ENCODE data around the gene MYO9A. TPM values are rescaled to one million over a fixed set of nuclear protein-coding genes. Genes with fewer than 3 reads are reported as not detected.

The MYO9A gene
- total RNA-seq, 1 experiment from 2014 or later: 21.4 TPM

DNA sequence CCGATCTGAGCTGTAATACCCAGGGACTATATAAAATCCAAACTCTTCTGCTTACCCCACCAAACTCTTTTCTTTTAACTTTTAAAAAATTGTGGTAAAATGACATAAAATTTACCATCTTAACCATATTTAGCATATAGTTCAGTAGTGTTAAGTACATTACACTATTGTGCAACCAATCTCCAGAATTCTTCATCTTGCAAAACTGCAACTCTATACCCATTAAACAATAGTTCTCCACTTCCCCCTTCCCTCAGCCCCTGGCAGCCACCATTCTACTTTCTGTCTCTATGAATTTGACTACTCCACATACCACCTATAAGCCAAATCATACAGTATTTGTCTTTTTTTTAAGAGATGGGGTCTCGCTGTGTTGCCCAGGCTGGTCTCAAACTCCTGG lies 39.0 kb upstream of the MYO9A start:
- Histone ChIP-seq H2BK120ac (ENCODE audit: low read depth, low read length, poor library complexity, severe bottlenecking) (no peak overlapping the region), H4K20me1 (ENCODE audit: control insufficient read depth, insufficient read depth, insufficient read length) (no peaks in the 10 kb centered on the region), H4K91ac (ENCODE audit: insufficient read length, low read depth, low read length) (no peak overlapping the region), H3K14ac (ENCODE audit: insufficient read depth, low read length) (no peak overlapping the region), H2AK5ac (ENCODE audit: insufficient read length, low read length) (no peak overlapping the region), H3K18ac (ENCODE audit: insufficient read length, low read depth, low read length) (no peak overlapping the region), H2BK15ac (ENCODE audit: low read depth, low read length) (no peak overlapping the region), H2BK12ac (ENCODE audit: insufficient read length, low read depth, low read length) (no peak overlapping the region), H3K79me2 (ENCODE audit: insufficient read depth, low read length) (no peaks in the 10 kb centered on the region), H3K27ac (ENCODE audit: insufficient read length, low read depth, low read length) (no peak overlapping the region), H3K4me1 (ENCODE audit: insufficient read depth, low read length) (no peaks in the 10 kb centered on the region; the same call in 1 of the 2 replicates), H3K23ac (ENCODE audit: insufficient read length, low read depth, low read length) (no peak overlapping the region), H2BK20ac (ENCODE audit: low read depth, low read length, poor library complexity, severe bottlenecking) (no peak overlapping the region), H2BK5ac (ENCODE audit: insufficient read length, low read length) (no peak overlapping the region), H3K79me1 (ENCODE audit: insufficient read depth, low read depth, low read length, poor library complexity, severe bottlenecking) (no peaks in the 10 kb centered on the region), H3K23me2 (ENCODE audit: insufficient read length, low read depth, low read length, poor library complexity, severe bottlenecking) (no peaks in the 10 kb centered on the region), H3T11ph (ENCODE audit: low read length) (no peak overlapping the region), H4K5ac (ENCODE audit: insufficient read length, low read depth, low read length) (no peak overlapping the region), H2AFZ (ENCODE audit: low read length) (no peak overlapping the region), H3K4me2 (ENCODE audit: insufficient read depth, insufficient read length, low read length) (no peak overlapping the region), H3K4ac (ENCODE audit: low read depth, low read length) (no peak overlapping the region), H3K9me3 (ENCODE audit: control insufficient read depth, low read depth, low read length) (no peaks in the 10 kb centered on the region), H3K27me3 (ENCODE audit: insufficient read depth, low read length) (no peaks in the 10 kb centered on the region; the same call in 1 of the 2 replicates), H3K9ac (ENCODE audit: extremely low read depth, insufficient read length, low read length) (no peak overlapping the region), H3K56ac (ENCODE audit: insufficient read length, low read depth, low read length) (no peak overlapping the region), H4K8ac (replicated peaks; ENCODE audit: insufficient read length, low read depth, low read length) (no peak overlapping the region)
- H3K27me3 Mint-ChIP-seq (ENCODE audit: low read depth): peaks cover 11% of the 10 kb centered on the region
- peaks cover 0 to 2% (median 0%) of the 10 kb centered on the region in 3 experiments; a peak in 1 of 7 replicates for H3K36me3 Mint-ChIP-seq (ENCODE audit: insufficient read depth in 1 of 3, low read depth in 3 of 3)
- peaks cover 16% of the 10 kb centered on the region in 2 experiments for H3K4me1 Mint-ChIP-seq
- no CpG with 5 or more reads among the region's 2 CpGs for WGBS (ENCODE audit: extremely low coverage, insufficient read length, low lambda C conversion rate)
- DNase-seq: no peak
- TF ChIP-seq, protein P1, sequence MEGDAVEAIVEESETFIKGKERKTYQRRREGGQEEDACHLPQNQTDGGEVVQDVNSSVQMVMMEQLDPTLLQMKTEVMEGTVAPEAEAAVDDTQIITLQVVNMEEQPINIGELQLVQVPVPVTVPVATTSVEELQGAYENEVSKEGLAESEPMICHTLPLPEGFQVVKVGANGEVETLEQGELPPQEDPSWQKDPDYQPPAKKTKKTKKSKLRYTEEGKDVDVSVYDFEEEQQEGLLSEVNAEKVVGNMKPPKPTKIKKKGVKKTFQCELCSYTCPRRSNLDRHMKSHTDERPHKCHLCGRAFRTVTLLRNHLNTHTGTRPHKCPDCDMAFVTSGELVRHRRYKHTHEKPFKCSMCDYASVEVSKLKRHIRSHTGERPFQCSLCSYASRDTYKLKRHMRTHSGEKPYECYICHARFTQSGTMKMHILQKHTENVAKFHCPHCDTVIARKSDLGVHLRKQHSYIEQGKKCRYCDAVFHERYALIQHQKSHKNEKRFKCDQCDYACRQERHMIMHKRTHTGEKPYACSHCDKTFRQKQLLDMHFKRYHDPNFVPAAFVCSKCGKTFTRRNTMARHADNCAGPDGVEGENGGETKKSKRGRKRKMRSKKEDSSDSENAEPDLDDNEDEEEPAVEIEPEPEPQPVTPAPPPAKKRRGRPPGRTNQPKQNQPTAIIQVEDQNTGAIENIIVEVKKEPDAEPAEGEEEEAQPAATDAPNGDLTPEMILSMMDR (conservative IDR thresholded peaks at IDR 0.05): no peak
- no peak overlapping the region for H3K4me3 Mint-ChIP-seq
- no peak overlapping the region; a peak in 1 of 7 replicates for H3K27ac Mint-ChIP-seq
- no peaks in the 10 kb centered on the region for H3K9me3 Mint-ChIP-seq
